ENCODE data around the gene CRAMP1.

DNA sequence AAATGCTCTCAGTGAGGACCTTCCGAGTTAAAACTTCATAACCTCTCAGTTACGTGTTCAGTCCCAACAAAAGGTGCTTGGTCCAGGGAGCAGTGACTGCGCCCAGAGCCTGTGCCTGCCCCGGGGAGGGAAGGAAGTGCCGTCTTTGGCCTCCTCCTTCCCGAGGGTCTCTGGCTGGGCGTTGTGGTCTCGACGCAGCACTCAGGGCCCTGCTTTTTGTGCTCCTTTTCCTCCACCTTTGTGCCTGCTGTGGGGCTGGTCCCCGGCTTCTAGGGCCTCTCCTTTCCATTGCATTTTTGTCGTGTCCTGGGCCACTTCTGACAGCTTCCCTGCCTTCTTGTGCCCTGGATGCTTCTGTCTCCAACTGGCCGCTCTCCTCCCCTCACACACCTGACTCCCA is 29.1 kb downstream of the CRAMP1 start:
- TF ChIP-seq POLR2AphosphoS5 (IDR thresholded peaks at IDR 0.05; ENCODE audit: low read depth) (no peak), GABPA (IDR thresholded peaks at IDR 0.05; ENCODE audit: low read depth) (no peak)
- TF ChIP-seq, protein P1, sequence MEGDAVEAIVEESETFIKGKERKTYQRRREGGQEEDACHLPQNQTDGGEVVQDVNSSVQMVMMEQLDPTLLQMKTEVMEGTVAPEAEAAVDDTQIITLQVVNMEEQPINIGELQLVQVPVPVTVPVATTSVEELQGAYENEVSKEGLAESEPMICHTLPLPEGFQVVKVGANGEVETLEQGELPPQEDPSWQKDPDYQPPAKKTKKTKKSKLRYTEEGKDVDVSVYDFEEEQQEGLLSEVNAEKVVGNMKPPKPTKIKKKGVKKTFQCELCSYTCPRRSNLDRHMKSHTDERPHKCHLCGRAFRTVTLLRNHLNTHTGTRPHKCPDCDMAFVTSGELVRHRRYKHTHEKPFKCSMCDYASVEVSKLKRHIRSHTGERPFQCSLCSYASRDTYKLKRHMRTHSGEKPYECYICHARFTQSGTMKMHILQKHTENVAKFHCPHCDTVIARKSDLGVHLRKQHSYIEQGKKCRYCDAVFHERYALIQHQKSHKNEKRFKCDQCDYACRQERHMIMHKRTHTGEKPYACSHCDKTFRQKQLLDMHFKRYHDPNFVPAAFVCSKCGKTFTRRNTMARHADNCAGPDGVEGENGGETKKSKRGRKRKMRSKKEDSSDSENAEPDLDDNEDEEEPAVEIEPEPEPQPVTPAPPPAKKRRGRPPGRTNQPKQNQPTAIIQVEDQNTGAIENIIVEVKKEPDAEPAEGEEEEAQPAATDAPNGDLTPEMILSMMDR (IDR thresholded peaks at IDR 0.05; ENCODE audit: insufficient read depth, low read length), result no peak

All from HL-60 (cell line).